Activated CD4-positive, alpha-beta T cell treated with anti-CD3 and anti-CD28 coated beads, Interleukin-10, Interleukin-2, amounts not matched to agents 100 ng/mL and 50 ng/mL, durations not matched to agents 16 hours and 8 hours (primary cell): ENCODE measurements around the gene TXNL4A.
"Not testable (repeated sequence)": the region's sequence is repeated elsewhere in the genome, so short reads cannot be mapped to it uniquely, and the experiment has no call there.

Source experiments
- DNase-seq: peaks from one replicate; pipeline ENCODE4 v3.0.0-alpha.2; 2020

The TXNL4A gene

DNA sequence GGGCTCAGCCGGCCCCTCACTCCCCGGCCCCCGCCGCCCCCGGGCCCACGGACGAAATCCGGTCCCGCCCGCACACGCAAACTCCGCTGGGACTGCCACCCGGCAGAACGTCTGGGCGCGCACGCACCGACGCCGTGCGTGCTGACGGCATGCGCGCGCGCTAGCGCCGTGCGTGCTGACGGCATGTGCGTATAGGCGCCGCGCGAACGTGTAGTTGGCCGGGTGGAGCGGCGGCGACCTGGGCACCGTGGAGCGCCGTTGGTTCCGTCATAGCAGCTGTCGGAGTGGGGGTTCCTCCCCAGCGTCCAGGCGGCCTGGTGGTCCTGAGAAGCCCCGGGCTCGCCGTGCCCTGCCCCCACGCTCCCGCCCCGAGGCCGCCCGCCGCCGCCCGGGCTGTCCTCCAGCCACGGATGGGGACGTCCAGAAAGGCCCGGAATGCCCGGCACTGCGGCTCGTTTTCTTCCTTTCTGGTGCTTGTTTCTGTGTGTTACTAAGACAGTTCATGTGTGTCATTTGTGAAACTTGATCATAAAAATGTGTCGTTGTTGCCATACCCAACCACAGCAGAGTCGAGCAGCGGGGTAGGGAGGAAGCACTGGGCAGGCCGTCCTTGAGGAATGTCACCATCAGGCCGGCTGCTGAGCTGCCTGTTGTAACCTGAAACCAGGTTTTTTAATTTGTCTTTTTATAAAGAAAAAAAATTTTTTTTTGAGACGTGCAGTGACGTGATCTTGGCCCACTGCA is at the start of gene TXNL4A:
Gene TXNL4A (minus strand): TSS at position 113 of the 744 bp plus-strand sequence. CDS start 171 bp downstream, outside the sequence.
- DNase-seq: peak; percentile 93

DNA sequence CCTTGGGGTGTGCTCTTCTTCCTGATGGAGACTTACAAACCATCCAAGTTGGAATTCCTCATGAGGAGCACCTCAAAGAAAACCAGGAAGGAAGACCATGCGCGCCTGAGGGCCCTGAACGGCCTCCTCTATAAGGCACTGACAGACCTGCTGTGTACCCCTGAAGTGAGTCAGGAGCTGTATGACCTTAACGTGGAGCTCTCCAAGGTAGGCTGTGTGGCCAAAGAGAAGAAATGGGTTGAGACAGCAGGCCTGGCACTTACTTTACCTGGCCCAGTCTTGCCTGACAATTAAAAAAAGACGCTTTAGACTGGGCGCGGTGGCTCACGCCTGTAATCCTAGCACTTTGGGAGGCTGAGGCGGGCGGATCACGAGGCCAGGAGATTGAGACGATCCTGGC is 48.9 kb upstream of the TXNL4A start:
- DNase-seq: no peak

DNA sequence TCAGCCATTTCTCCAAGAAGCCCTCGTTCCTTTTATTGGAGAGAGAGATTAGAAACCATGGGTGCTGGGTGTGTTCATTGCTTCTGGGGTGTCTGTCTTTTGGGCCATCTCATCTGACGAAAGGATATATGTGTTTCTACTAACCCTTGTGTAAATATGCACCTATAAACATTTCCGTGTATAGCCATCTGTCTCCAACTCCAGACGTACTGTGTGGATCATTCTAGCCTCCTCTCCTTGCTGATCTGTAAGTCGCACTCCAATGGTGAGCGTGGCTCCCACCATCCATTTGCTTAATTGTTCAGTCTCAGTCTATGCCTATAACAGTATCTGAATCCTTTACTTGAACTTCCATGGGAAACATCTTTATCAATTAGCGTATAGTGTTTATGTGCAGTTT is 47.6 kb upstream of the TXNL4A start:
- DNase-seq: no peak

- no peak for DNase-seq
These were observed 46.6 kb upstream of the TXNL4A start for GRCh38 chr18:80034852-80035406.

DNA sequence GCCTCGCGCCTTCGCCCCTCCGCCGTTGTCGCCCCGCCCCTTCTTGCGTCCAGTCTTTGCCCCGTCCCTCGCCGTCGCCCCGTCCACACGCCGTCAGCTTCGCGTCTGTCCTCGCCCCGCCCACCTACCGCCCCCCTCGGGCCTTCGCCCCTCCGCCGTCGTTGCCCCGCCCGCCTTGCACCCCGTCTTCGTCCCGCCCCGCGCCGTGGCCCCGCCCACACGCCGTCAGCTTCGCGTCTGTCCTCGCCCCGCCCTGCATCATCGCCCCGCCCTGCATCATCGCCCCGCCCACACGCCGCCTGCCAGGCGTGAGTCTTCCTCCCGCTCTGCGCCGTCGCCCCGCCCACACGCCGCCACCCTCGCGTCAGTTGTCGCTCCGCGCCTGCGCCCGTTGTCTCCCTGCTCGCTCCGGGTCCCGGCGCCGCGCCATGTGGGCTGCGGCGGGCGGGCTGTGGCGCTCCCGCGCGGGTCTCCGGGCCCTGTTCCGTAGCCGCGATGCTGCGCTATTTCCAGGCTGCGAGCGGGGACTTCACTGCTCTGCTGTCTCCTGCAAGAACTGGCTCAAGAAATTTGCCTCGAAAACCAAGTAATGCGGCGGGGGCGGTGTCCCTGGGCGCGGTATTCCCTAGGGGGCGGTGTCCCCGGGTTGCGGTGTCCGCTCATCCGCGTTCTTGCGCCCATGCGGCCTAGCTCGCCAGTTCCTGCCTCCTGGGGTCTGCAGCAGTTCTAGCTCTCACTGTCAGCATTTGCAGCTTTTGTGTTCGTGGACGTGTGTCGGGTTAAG is 45.9 kb upstream of the TXNL4A start, which contains the start of gene RBFA:
Gene RBFA (plus strand): TSS at position 367 of the 784 bp plus-strand sequence. CDS start 62 bp downstream, at position 429.
- DNase-seq: peak; percentile 98

DNA sequence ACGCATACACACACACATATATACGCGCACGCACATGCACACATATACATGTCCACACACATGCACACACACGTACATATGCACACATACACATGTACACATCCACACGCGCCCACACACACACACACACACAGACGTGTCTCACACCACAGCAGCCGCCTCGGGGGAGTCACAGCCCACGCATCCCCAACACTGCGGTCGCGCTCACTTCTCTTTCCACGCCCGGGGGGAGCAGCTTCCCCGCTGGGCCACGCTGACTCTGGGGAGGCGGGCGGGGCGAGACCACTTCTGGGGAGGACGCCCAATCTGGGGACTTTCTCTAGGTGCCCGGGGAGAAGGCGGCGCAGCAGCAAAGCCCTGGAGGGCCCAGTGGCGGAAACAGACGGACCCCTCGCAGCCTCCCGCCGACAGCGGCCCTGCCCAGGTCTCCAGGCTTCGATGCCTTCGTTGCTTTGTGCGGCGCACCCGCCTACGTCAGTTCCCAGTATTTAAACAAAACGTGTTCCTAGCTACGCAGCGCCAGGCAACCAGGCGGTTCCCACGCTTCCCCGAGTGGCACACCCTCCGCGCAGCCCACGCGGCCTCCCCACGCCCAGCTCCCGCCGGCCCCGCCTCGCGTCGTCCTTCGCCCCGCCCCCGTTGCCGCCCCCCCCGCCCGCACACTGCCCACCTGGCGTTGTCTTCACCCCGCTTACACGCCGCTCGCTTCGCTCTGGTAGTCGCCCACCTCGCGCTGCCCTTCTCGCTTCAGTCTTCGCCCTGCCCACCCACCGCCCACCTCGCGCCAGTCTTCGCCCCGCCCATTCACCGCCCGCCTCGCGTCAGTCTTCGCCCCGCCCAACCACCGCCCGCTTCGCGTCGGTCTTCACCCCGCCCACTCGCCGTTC is 45.1 kb upstream of the TXNL4A start:
- no peak for DNase-seq

- DNase-seq: no peak
These were observed 41.3 kb upstream of the TXNL4A start for GRCh38 chr18:80029690-80030089.

GRCh38 chr18:80027719-80028118 is 39.4 kb upstream of the TXNL4A start:
- DNase-seq: not testable (repeated sequence)

- no peak for DNase-seq
These were observed 38.0 kb upstream of the TXNL4A start for GRCh38 chr18:80026363-80026762.

DNA sequence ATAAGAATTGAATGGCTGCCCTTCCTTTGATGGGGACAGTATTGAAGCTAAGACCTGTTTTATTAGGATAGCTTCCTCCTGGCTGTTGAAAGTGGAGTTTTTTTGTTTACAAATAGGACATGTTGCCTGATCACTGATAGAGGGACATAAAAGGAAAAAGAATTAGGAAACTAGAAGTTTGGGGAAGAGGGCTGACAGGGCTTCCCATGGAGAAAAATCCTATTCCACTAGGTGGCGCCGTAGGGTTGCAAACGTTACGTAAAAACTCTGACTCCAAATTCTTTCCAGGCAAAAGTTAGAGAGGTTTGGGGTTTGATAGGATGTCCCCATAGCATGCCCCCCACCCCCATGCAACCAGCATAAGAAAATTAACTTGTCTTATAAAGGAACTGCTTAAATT is 34.8 kb upstream of the TXNL4A start:
- peak; percentile 15 for DNase-seq

- no peak for DNase-seq
These were observed 34.2 kb upstream of the TXNL4A start for GRCh38 chr18:80022613-80023012.

- no peak for DNase-seq
These were observed 24.4 kb upstream of the TXNL4A start for GRCh38 chr18:80012714-80013113.

- not testable (repeated sequence) for DNase-seq
These were observed 23.3 kb upstream of the TXNL4A start for GRCh38 chr18:80011496-80012137.

DNA sequence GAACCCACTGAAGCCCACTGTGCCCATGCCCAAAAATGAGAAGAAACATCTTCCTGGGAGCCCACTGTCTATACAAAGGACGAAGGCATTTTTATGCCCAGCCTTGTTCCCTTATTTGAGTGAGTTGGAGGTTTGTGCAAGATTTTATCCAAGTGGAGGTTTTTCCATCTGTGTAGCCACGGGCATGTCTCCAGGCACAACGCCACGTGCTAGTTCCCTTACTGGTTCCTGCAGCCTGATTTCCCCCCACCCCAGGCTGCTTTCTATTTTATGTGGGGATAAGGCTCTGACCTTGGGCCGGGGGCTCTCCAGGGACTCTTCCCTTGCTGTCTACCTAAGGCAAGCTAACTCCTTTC is 22.2 kb upstream of the TXNL4A start:
- DNase-seq: no peak

GRCh38 chr18:80009661-80010550 is 21.5 kb upstream of the TXNL4A start:
- DNase-seq: no peak

- no peak for DNase-seq
These were observed 18.4 kb upstream of the TXNL4A start for GRCh38 chr18:80006724-80007123.

GRCh38 chr18:80004600-80005342 is 16.4 kb upstream of the TXNL4A start:
- DNase-seq: no peak

DNA sequence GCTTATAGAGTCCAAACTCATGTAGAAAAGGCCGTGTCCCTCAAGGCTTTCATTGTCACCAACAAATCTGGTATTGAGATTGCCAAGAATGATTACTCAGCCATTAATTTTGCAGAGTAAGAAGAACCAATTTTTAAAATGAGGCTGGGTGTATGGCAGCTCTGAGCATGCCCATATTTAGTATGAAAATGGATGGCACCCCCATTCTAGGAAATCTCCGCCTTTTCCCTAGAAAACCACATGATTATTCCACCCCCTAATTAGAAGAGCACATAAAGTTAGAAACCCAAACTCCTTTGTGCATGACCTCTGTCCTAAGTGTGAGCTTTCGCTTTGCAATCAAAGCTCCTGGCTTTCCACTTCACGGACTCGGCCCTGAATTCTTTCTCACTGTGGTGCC is 14.1 kb upstream of the TXNL4A start:
- DNase-seq: no peak

DNA sequence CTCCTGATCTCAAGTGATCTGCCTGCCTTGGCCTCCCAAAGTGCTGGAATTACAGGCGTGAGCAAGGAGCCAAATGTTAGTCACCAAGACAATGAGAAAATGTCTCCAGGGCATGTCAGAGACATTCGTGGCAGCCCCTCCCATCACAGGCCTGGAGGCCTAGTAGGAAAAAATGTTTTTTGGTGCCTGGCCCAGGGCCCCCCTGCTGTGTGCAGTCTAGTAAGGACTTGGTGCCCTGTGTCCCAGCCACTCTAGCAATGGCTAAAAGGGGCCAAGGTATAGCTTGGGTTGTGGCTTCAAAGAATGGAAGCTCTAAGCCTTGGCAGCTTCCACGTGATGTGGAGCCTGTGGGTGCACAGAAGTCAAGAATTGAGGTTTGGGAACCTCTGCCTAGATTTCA is 12.5 kb upstream of the TXNL4A start:
- no peak for DNase-seq

DNA sequence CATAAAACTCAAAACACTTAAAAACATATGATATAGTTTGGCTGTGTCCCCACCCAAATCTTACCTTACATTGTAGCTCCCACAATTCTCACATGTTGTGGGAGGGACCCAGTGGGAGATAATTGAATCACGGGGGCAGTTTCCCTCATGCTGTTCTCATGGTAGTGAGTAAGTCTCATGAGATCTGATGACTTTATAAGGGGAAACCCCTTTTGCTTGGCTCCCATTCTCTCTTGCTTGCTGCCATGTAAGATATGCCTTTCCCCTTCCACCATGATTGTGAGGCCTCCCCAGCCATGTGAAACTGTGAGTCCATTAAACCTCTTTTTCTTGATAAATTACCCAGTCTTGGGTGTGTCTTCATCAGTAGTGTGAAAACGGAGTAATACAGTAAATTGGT is 11.3 kb upstream of the TXNL4A start:
- DNase-seq: not testable (repeated sequence)

DNA sequence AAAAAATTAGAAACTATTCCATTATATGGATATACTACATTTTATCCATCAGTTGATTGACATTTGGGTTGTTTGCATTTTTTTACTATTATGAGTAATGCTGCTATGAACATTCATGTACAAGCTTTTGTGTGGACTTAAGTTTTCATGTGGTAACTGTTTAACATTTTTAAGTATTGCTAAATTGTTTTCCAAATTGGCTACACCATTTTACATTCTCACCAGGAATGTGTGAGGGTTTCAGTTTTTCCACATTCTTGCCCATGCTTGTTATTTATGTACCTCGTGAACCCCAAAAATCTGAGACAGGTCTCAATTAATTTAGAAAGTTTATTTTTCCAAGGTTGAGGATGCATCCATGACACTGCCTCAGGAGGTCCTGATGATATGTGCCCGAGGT is 3.1 kb upstream of the TXNL4A start:
- no peak for DNase-seq
